NCI-H1105 treated with DMSO at 0.1 percent for 48 hours (cell line): ENCODE results near the gene CORO7.
"Not testable (repeated sequence)": the region's sequence is repeated elsewhere in the genome, so short reads cannot be mapped to it uniquely, and the experiment has no call there.

Source experiments
- DNase-seq: peaks from one replicate; lab custom pipeline; 2025; lab: John Stamatoyannopoulos, UW

The CORO7 gene

DNA sequence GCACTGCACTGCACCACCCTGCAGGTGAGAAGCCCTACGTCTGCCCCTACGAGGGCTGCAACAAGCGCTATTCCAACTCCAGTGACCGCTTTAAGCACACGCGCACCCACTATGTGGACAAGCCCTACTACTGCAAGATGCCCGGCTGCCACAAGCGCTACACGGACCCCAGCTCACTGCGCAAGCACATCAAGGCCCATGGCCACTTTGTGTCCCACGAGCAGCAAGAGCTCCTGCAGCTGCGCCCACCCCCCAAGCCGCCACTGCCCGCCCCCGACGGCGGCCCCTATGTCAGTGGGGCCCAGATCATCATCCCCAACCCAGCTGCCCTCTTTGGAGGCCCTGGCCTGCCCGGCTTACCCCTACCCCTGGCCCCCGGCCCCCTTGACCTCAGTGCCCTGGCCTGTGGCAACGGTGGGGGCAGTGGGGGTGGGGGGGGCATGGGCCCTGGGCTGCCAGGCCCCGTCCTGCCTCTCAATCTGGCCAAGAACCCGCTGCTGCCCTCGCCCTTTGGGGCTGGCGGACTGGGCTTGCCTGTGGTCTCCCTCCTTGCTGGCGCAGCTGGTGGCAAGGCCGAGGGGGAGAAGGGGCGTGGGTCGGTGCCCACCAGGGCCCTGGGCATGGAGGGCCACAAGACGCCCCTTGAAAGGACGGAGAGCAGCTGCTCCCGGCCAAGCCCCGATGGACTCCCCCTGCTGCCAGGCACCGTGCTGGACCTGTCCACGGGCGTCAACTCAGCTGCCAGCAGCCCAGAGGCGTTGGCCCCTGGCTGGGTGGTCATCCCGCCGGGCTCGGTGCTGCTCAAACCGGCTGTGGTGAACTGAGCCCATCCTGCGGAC, 79.5 kb downstream of the CORO7 start:
- no peak for DNase-seq

DNA sequence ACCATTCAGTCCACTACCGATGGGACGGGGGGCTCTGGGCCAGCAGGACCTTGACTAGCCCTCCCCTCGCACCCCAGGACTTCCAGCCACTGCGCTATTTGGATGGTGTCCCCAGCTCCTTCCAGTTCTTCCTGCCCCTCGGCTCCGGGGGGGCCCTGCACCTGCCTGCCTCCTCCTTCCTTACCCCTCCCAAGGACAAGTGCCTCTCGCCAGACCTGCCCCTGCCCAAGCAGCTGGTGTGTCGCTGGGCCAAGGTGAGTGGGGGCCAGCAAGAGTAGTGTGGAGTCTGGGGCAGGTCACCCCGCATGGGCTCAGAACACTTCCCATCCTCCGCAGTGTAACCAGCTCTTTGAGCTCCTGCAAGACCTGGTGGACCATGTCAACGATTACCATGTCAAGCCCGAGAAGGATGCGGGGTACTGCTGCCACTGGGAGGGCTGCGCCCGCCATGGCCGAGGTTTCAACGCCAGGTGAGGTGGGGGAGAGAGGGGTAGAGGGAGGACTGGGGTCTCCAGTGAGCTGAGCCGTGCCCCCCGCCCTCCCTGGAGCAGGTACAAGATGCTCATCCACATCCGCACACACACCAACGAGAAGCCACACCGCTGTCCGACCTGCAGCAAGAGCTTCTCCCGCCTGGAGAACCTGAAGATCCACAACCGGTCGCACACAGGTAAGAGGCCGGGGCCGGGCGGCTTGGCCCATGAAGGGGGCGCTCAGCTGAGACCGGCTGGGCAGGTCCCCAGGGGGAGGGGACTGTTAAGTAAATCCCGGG, 81.5 kb downstream of the CORO7 start:
- DNase-seq: no peak

- not testable (repeated sequence) for DNase-seq
Observed at GRCh38 chr16:4333714-4334113, 82.7 kb downstream of the CORO7 start.

DNA sequence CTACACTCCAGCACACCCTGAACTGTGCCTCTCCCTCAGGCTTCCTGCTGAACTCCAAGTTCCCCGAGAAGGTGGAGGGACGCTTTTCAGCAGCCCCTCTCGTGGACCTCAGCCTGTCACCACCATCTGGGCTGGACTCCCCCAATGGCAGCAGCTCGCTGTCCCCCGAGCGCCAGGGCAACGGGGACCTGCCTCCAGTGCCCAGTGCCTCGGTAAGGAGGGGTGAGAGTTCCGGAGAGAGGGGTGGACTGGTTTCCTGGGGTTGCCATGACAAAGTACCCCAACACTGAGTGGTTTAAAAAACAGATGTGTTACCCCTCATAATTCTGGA, 83.1 kb downstream of the CORO7 start:
- DNase-seq: no peak

DNA sequence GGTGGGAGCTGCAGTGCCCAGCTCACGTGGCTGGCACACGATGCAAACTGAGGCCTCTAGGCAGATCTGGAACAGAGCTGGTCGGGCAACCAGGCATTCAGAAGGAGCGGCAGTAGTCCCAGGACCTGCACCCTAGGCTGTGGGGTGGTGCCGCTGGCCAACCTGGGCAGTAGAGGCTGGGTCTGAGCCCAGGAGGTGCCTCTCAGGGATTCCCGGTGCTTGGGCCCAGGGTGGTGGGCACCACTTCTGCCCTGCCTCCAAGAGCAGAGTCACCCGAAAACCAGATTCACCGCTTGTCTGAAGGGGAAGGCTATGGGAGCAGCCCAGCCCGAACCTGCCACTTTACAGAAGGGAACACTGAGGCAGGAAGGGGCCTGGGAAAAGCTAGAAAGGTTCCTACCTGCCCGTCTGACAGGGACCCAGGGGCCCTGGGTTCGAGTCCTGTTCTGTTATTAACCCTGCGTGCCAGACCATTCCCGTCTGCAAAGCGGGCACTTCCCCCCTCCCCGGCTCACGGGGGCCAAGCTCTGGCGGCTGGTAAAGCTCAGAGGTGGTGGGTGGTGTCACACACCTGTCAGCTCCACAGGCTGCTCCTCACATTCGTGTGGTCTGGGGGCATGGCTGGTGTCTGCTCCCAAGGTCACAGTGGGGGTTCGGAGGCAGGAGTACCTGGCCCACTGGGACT, 83.6 kb downstream of the CORO7 start:
- no peak for DNase-seq

GRCh38 chr16:4332083-4332482, 84.3 kb downstream of the CORO7 start:
- DNase-seq: no peak

- no peak for DNase-seq
Observed at GRCh38 chr16:4330277-4330874, 86.0 kb downstream of the CORO7 start.

GRCh38 chr16:4328782-4329775, 87.3 kb downstream of the CORO7 start:
- no peak for DNase-seq

DNA sequence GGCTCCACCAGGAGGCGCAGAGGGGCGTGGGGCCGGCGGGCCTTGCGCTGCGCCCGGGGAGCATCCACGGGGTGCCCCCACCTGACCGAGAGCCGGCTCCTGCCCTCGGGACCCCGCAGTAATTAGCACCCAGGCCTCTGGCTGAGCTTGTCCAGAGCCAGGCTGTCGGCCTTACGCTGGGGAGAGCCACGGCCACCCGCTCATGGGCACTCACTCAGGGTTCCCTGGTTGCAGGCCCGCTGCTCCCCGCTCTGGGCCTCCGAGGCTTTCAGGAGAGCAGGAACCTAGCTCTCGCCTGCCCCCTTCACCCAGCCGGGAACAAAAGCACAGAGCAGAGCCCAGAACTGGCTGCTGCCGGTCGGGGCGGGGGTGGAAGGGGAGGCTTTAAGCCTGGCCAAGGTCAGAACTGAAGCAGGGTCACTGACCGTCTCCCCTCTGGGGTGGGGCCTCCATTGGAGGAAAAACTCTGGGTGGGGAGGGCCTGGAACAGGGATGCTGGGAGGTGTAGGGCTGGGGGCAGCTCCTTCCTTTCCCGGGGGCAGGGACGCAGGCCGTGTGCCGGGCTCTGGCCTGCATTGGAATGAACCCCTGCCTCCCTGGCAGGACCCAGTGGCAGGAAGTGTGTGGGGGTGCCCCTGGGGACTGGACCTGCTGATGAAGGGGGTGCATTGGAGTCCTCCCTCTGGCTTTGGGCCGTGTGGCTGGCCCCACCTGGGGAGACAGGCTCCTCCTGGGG, 88.2 kb downstream of the CORO7 start:
- no peak for DNase-seq

DNA sequence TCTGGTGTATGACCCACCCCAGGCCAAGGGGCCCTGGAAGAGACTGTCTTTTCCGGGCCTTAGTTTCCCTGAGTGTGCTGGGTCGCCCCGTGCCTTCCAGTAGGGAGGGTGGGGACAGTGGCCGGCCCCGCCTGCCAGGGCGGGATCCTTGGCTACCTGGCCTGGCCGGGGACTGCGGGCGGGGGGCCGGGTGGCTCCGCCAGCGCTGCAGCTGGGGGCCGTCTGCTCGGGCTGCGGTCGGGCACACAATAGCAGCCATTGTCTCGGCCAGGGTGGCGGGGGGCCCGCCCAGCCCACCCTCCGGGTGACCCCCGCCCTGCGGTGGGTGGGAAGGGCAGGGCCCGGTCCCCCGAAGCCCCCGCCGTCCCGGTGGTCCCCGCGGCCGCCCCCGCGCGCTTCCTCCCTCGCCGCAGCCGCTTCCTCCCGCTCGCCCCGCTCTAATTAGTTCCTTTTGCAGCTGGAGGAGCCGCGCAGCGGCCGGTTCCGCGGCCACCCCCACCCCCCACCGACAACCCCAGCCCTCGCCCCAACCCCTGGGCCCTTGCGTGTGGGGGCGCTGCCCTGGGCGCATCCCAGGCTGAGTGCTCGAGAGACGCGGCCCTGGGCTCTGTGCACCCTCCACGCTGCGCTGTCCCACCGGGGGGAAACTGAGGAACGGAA, 88.9 kb downstream of the CORO7 start:
- no peak for DNase-seq

DNA sequence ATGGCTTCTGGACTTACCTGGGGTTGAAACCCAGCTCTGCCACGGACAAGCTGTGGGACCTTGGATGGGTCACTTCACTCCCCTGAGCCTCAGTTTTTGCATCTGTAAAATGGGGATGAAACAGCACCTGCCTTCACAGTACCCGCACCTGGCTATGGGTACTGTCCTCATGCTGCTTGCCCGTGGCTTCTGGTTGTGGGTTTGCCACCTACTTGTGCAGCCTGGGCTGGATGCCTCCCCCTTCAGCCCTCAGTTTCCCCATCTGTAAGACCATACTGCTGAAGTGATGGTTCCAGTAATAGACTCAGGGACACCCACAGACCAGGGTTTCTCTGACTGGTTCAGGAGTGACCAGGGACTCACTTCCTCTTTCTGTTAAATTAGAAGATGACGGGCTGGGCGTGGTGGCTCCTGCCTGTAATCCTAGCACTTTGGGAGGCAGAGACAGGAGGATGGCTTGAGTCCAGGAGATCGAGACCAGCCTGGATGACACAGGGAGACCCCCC, 91.1 kb downstream of the CORO7 start:
- DNase-seq: no peak

DNA sequence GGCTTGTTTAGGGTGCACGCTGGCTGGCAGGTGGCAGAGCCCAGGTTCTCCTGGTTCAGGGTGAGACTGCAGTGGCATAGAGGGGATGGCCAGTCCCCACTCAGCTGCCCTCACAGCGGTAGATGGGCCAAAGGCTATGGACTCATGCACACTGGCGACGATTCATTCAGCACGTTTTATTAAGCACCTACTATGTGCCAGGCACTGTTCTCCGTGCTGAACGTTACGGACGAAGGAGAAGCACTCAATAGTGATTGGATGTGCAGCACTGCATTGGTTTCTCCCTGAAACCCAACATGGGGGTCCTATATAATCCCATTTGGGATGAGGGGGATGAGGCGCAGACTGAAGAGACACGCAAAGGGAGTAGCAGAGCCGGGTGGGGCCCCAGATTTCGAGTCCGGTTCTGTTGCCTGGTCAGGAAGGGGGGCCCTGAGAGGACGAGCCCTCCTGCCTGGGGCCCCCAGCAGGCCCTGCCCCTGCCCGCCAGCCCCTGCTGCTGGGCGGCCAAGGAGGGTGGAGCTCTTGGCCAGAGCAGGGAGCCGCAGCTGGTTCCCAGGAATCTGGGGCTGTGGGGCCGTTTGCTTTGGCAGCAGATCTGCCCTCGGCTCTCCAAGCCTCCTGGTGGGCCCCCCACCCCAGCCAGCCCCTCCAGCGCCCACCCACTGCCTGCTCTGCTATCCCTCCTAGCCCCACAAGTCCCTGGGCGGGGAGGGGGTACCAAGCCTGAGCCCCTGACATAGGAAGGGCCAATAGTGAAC, 91.7 kb downstream of the CORO7 start:
- DNase-seq: no peak

DNA sequence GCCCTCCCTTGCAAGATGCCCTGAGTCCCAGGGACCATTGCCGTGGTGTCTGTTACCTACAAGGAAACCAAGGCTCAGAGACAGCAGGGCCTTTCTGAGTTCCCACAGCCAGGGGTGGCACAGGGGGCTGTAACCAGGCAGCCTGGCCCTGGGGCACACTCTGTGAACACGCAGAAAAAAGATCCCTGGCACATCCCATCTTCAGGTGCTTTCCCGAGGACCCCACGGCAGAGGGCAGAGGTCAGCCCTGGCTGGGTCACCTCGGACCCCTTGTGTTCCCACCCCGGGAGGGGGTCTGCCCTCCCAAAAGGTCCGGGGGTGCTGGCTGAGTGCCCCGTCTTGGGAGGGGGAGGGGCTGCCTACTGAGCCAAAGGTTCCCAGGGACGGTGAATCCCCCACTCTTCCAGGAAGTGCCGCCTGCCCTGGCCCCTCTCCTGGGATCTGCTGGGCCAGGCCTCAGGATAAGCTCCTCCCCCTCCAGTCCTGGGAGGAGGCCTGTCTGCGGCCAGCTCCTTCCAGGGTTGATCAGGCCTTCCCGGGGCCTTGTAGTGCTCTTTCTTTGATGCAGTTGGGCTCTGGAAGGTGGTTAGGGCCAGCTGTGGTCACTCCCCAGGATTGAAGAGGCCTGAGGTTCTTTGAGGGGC, 92.4 kb downstream of the CORO7 start:
- DNase-seq: no peak

DNA sequence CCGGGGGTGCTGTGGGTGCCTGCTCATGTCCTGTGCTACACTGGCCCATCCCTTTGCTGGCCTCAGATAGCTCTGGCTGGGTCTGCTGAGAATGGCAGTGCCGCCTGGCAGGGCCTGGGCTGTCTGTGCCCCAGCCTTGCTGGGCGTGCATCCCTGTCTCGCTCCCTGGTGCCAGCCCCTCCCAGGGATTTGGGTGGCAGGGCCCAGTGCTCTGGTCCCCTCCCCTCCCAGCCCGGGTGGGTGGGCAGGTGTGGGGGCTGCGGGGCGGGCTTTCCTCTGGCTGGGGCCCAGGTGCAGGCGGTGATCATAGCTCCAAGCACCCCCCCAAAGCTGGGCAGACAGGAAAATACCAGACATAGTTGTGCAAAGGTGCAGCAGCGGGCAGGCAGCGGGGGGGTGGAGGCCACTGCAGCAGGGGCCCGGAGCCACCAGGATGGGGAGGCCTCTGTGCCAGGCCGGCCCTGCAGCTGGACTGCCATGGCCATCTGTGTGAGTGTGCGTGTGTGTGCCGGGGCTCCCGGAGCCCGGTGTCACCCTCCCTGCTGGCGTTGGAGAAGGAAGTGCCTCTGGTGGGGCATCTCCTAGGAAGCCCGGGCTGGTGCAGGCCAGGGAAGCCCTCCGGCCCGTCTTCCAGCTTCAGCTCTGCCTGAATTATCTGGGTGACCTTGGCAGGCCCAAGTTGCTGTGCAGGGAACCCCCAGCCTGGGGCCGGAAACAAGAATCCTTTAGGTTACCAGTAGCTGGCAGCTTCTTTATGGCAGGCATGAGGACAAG, 93.1 kb downstream of the CORO7 start:
- DNase-seq: no peak

GRCh38 chr16:4322121-4323052, 94.0 kb downstream of the CORO7 start:
- DNase-seq: no peak

GRCh38 chr16:4321286-4322120, 94.9 kb downstream of the CORO7 start:
- no peak for DNase-seq
